ENCODE measurements around the gene UTRN.

DNA sequence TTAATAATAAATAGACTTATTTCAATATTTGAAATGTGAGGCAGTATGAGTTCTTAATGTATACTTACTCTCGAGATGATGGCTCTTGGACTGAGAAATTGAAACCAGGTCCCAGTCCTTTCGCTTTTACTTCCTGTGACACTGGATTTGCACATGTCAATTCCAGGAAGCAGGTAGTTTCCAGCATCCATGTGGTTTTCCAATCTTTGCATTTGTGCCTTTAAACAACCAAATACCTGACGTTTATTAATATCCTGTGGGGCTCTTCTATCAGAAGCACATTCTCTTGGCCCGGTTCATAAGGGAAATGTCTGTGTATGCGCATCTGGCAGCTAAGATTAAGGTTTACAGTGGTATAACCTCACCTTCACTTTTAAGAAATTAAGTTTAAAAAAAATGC, 13.1 kb downstream of the UTRN start:
- TF ChIP-seq, protein P1, sequence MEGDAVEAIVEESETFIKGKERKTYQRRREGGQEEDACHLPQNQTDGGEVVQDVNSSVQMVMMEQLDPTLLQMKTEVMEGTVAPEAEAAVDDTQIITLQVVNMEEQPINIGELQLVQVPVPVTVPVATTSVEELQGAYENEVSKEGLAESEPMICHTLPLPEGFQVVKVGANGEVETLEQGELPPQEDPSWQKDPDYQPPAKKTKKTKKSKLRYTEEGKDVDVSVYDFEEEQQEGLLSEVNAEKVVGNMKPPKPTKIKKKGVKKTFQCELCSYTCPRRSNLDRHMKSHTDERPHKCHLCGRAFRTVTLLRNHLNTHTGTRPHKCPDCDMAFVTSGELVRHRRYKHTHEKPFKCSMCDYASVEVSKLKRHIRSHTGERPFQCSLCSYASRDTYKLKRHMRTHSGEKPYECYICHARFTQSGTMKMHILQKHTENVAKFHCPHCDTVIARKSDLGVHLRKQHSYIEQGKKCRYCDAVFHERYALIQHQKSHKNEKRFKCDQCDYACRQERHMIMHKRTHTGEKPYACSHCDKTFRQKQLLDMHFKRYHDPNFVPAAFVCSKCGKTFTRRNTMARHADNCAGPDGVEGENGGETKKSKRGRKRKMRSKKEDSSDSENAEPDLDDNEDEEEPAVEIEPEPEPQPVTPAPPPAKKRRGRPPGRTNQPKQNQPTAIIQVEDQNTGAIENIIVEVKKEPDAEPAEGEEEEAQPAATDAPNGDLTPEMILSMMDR (conservative IDR thresholded peaks at IDR 0.05 in 1 of 2, IDR thresholded peaks at IDR 0.05 in 1 of 2; ENCODE audit: extremely low read depth in 1 of 2, insufficient read depth in 1 of 2, low read depth in 1 of 2, low read length in 2 of 2): no peak
- TF ChIP-seq EZH2 (IDR thresholded peaks at IDR 0.05; ENCODE audit: borderline replicate concordance, low read length): no peak
